Astrocyte of the spinal cord (primary cell): ENCODE measurements around the gene L3MBTL4.

Source experiments
- DNase-seq: peaks from one replicate; pipeline ENCODE4 v3.0.0; 2011; ENCODE audit warnings: low read depth, low spot score
- H3K4me3 ChIP-seq: 2 replicates; pipeline ENCODE4 v1.5.1; 2011; ENCODE audit warnings: low read depth, mild to moderate bottlenecking, low read length, moderate library complexity
- in situ Hi-C: cut with HindIII; loops from 2 replicates; pipeline ENCODE4 v1.10.0; 2017; ENCODE audit warnings: low sequenced_read_pairs
- TF ChIP-seq, protein P1 (sequence below): IDR thresholded peaks from 2 replicates; pipeline ENCODE4 v1.5.1; 2012; ENCODE audit warnings: low read depth, mild to moderate bottlenecking, low read length, inconsistent platforms

Gene L3MBTL4

DNA sequence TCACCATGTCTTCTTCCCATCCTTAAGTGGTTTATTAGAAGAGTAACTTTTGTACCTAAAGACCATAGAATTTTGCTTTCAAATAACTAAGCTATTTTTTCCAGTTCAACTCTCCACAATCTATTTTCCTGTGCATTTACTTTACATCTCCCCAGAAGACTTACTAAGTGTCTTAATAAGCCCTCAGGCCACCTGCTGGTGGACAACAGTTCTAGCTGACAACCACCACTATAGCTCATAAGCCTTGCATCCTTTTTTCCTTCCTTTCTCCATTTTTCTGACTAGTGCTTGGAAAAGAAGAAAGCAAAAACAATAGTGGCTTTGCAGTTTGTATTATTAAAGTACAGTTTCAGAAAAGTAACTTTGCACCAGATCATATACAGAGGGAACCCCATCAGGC lies 369.9 kb downstream of the L3MBTL4 start:
- in situ Hi-C loops = no loop called here
- TF ChIP-seq, protein P1, sequence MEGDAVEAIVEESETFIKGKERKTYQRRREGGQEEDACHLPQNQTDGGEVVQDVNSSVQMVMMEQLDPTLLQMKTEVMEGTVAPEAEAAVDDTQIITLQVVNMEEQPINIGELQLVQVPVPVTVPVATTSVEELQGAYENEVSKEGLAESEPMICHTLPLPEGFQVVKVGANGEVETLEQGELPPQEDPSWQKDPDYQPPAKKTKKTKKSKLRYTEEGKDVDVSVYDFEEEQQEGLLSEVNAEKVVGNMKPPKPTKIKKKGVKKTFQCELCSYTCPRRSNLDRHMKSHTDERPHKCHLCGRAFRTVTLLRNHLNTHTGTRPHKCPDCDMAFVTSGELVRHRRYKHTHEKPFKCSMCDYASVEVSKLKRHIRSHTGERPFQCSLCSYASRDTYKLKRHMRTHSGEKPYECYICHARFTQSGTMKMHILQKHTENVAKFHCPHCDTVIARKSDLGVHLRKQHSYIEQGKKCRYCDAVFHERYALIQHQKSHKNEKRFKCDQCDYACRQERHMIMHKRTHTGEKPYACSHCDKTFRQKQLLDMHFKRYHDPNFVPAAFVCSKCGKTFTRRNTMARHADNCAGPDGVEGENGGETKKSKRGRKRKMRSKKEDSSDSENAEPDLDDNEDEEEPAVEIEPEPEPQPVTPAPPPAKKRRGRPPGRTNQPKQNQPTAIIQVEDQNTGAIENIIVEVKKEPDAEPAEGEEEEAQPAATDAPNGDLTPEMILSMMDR = peak; percentile 16
- no peak for DNase-seq
- no peak overlapping the region for H3K4me3 ChIP-seq

DNA sequence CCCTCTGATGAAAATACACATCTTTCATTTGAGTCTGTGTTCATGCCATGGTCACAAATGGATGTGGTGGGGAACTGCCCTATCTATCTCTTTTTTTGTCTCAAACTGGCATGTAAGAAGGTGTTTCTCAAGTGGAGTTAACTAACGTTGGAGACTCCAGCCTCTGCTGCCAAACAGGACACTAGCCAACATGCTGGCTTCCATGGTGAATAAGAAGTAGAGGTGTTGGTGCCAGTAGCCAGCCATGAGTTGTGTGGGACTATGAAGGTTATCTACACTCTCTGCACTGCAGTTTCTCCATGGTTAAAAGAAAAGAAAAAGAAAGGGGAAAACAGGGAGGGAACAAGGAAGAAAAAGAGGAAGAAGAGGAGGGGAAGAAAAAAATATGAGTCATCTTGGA lies 370.4 kb downstream of the L3MBTL4 start:
- TF ChIP-seq, protein P1 = no peak
- no peak for DNase-seq
- in situ Hi-C loops = no loop called here
- no peak overlapping the region for H3K4me3 ChIP-seq

DNA sequence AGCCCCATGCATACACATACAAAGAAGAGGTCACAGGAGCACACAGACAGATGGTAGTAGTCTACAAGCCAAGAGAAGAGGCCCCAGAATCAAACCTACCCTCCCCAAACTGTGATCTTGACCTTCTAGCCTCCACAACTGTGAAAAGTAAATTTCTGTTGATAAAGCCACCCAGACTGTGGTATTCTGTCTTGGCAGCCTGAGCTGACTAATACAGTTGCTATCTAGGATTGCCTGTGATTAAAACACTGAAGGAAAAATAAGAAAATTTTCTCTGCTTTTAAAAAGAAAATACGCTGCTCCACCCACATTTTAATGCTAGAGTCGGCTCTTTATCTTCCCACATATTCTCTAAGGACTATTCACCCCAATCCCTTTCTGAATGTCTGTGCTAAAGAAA lies 375.7 kb downstream of the L3MBTL4 start:
- TF ChIP-seq, protein P1 = no peak
- peak; percentile 56 for DNase-seq
- in situ Hi-C loops = no loop called here
- H3K4me3 ChIP-seq = no peak overlapping the region

- TF ChIP-seq, protein P1 = no peak
- no peak overlapping the region for H3K4me3 ChIP-seq
- in situ Hi-C loops = no loop called here
- no peak for DNase-seq
Measured at GRCh38 chr18:6031442-6031841, 383.3 kb downstream of the L3MBTL4 start.

GRCh38 chr18:6031002-6031401 lies 383.7 kb downstream of the L3MBTL4 start:
- H3K4me3 ChIP-seq = no peak overlapping the region
- in situ Hi-C loops = no loop called here

DNA sequence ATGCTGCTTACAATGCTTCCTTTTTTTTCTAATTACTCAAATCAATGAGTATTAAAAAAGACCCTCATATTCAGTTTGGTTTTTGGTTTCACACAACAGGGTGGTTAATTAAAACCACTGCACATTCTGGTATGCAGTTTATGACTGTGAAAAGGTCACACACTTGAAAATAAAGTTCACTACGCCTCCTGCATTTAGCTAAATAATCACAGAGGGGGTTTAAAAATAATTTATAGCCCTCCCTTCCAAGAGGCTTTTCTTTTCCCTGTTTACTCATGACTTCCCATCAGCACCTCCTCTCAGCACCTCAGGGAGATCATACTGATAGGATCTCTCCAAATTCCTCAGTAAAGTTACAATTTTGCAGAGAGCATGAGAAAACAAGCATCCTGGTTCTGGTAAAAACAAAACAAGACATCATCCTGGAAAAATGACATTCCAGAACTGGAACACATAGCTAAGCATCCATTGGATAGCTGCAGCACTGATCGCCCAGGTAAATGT lies 389.9 kb downstream of the L3MBTL4 start:
- no peak overlapping the region for H3K4me3 ChIP-seq
- TF ChIP-seq, protein P1 = no peak
- in situ Hi-C loops = no loop called here
- no peak for DNase-seq

More at GRCh38 chr18:6031002-6031401, 383.7 kb downstream of the L3MBTL4 start:
- no peak for DNase-seq
- TF ChIP-seq, protein P1 = no peak

- in situ Hi-C loops = no loop called here
- DNase-seq = no peak
- TF ChIP-seq, protein P1 = no peak
- no peak overlapping the region for H3K4me3 ChIP-seq
Measured at GRCh38 chr18:6023551-6023950, 391.2 kb downstream of the L3MBTL4 start.
